ENCODE data around the gene STK25. TPM values are rescaled to one million over a fixed set of nuclear protein-coding genes. Genes with fewer than 3 reads are reported as not detected.

Gene STK25
- total RNA-seq, 1 experiment from 2014 or later, result 201 TPM

DNA sequence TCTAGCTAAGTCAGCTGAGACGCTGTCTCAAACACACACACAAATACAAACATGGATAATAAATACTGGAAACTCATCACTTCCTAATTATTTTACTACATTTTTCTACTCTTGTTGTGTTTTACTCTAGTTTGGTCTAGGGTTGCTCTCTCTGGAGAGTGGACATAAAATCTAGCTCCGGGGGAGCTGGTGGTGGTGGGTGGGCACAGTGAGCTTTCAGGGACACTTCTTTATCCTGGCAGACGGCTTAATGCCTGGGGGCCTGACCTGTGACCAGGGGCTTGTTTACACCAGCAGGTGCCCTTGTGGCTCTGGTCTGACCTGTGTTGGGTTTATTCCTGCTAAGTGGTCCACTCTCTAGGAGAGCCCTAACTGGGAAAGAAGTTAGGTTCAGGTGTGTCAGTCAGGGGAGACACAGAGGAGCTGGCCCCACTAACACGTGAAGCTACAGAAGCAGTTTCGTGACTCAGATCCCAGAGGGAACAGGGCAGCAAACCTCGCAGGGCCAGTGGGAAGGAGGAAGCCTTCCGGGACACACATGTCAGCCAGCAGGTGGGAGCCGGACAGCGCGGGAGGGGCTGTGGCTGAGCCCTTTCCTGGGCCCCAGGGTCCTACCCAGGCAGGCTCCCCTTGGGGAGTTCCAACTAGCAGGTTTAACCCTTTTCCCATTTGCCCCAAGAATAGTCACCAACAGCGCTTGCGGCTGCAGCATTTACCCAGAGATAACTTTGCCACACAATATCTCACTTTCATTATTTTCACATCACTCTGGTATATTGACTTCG lies 27.7 kb upstream of the STK25 start:
- TF ChIP-seq EZH2 (IDR thresholded peaks at IDR 0.05; ENCODE audit: low read depth), result no peak
- TF ChIP-seq, protein P1, sequence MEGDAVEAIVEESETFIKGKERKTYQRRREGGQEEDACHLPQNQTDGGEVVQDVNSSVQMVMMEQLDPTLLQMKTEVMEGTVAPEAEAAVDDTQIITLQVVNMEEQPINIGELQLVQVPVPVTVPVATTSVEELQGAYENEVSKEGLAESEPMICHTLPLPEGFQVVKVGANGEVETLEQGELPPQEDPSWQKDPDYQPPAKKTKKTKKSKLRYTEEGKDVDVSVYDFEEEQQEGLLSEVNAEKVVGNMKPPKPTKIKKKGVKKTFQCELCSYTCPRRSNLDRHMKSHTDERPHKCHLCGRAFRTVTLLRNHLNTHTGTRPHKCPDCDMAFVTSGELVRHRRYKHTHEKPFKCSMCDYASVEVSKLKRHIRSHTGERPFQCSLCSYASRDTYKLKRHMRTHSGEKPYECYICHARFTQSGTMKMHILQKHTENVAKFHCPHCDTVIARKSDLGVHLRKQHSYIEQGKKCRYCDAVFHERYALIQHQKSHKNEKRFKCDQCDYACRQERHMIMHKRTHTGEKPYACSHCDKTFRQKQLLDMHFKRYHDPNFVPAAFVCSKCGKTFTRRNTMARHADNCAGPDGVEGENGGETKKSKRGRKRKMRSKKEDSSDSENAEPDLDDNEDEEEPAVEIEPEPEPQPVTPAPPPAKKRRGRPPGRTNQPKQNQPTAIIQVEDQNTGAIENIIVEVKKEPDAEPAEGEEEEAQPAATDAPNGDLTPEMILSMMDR (conservative IDR thresholded peaks at IDR 0.05), result no peak
- Histone ChIP-seq H3K79me2 (ENCODE audit: low read depth) (no peaks in the 10 kb centered on the region), H3K9me2 (ENCODE audit: insufficient read depth) (no peaks in the 10 kb centered on the region), H4K20me1 (ENCODE audit: insufficient read depth) (no peaks in the 10 kb centered on the region), H3K9me3 (ENCODE audit: insufficient read depth, low read depth) (no peaks in the 10 kb centered on the region), H3K27ac (no peak overlapping the region), H3F3A (ENCODE audit: insufficient read depth, low read depth) (0 out of 2 replicates have a peak, but pooled peaks cover 5% of the 10 kb centered on the region), H3K27me3 (ENCODE audit: insufficient read depth, low read depth) (peaks cover 13% of the 10 kb centered on the region), H3K4me3 (no peak overlapping the region), H3K4me1 (replicated peaks; ENCODE audit: insufficient read depth) (no peaks in the 10 kb centered on the region; the same call in 1 of the 2 replicates), H3K36me3 (ENCODE audit: low read depth) (no peaks in the 10 kb centered on the region), H2AFZ (no peak overlapping the region), H3K4me2 (no peak overlapping the region)
- BruUV-seq (replicated peaks), result no TSS peak
- DNase-seq, result no peak
- intact Hi-C loops (cut with micrococcal nuclease; ENCODE audit: unreplicated experiment), result no loop called here
- ChIA-PET POLR2A (ENCODE audit: unreplicated experiment) (no interaction called here), CTCF (interaction anchor here (0.6 to 0.7 kb wide), 2 partner anchors 33 to 44 kb away, joined by 4 to 7 read pairs; no protein-coding TSS in a partner anchor)

DNA sequence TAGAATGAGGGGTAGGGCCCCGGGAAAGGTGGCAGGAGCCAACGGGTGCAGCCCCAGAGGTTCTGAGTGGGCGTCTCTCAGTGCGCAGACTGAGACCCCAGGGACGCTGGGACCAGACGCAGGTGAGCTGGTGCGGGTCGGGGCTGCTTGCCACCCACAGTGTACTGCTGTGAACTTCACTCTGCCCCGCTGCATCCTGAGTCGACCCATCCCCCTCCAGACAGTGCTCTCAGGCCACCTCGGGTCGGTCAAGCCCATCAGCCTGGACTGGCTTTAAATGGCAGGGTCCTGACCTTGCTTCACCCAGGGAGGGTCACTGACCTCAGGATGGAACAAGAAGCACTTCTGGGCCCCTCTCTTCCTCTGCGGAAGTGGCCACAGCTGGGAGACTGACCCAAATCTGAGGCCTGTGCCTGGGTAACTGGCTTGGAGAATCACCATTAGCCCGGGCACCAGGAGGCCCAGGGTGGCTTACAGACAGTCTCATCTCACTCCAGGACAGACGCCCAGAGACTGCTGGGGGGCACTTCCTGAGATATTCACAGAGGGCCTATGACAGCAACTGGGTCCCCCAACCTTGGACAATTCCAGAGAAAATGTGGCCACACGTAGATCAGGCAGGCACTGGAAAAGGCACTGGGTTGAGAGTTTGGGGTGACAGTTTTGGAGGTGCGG lies 26.5 kb upstream of the STK25 start:
- Histone ChIP-seq H3F3A (ENCODE audit: insufficient read depth, low read depth) (no peaks in the 10 kb centered on the region), H3K4me1 (replicated peaks; ENCODE audit: insufficient read depth) (no peaks in the 10 kb centered on the region), H3K9me3 (ENCODE audit: insufficient read depth, low read depth) (no peaks in the 10 kb centered on the region), H3K4me2 (no peak overlapping the region), H3K9me2 (ENCODE audit: insufficient read depth) (no peaks in the 10 kb centered on the region), H3K4me3 (no peak overlapping the region), H4K20me1 (ENCODE audit: insufficient read depth) (no peaks in the 10 kb centered on the region), H3K36me3 (ENCODE audit: low read depth) (no peaks in the 10 kb centered on the region), H2AFZ (no peak overlapping the region), H3K27me3 (ENCODE audit: insufficient read depth, low read depth) (peaks cover 24% of the 10 kb centered on the region), H3K27ac (no peak overlapping the region), H3K79me2 (ENCODE audit: low read depth) (no peaks in the 10 kb centered on the region)
- intact Hi-C loops (cut with micrococcal nuclease; ENCODE audit: unreplicated experiment), result no loop called here
- BruUV-seq (replicated peaks), result no TSS peak
- TF ChIP-seq EZH2 (IDR thresholded peaks at IDR 0.05; ENCODE audit: low read depth), result no peak
- TF ChIP-seq, protein P1 (conservative IDR thresholded peaks at IDR 0.05), result no peak
- ChIA-PET CTCF (no interaction called here), POLR2A (ENCODE audit: unreplicated experiment) (no interaction called here)
- DNase-seq, result no peak

DNA sequence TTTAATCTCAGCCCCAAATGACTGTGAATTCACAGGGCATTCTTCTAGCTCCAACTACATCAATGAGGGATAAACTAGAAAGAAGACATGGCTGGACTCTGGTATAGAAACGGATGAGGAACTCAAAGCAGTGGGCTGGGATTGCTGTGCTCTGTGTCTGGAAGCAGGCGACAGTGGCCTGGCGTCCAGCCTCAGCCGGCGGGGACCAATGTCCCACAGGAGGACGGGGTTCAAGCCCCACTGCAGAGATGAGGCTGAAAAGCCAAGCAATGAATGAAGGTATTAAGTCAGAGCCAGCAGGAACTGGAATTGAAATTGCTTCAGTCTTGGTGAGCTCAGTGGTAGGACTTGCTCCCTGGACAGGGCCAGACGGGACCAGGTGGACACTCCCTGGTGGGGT lies 25.9 kb upstream of the STK25 start:
- Histone ChIP-seq H3K4me3 (no peak overlapping the region), H3K4me2 (no peak overlapping the region), H3F3A (ENCODE audit: insufficient read depth, low read depth) (no peaks in the 10 kb centered on the region), H3K36me3 (ENCODE audit: low read depth) (no peaks in the 10 kb centered on the region), H2AFZ (no peak overlapping the region), H3K9me3 (ENCODE audit: insufficient read depth, low read depth) (no peaks in the 10 kb centered on the region), H3K27me3 (ENCODE audit: insufficient read depth, low read depth) (peaks cover 28% of the 10 kb centered on the region), H4K20me1 (ENCODE audit: insufficient read depth) (no peaks in the 10 kb centered on the region), H3K27ac (no peak overlapping the region), H3K79me2 (ENCODE audit: low read depth) (no peaks in the 10 kb centered on the region), H3K4me1 (replicated peaks; ENCODE audit: insufficient read depth) (no peaks in the 10 kb centered on the region), H3K9me2 (ENCODE audit: insufficient read depth) (no peaks in the 10 kb centered on the region)
- no peak for DNase-seq
- CTCF ChIA-PET, result no interaction called here
- POLR2A ChIA-PET (ENCODE audit: unreplicated experiment), result no interaction called here
- no TSS peak for BruUV-seq (replicated peaks)
- intact Hi-C loops (cut with micrococcal nuclease; ENCODE audit: unreplicated experiment), result no loop called here
- no peak for TF ChIP-seq EZH2 (IDR thresholded peaks at IDR 0.05; ENCODE audit: low read depth)
- TF ChIP-seq, protein P1 (conservative IDR thresholded peaks at IDR 0.05), result no peak
